Amygdala (tissue), 56 donors: ENCODE measurements around the gene ITIH3.

ENCODE experiments used
- DNase-seq, 56 donors: peaks; one replicate each; lab custom pipeline; 2025; lab: John Stamatoyannopoulos, UW

The ITIH3 gene

DNA sequence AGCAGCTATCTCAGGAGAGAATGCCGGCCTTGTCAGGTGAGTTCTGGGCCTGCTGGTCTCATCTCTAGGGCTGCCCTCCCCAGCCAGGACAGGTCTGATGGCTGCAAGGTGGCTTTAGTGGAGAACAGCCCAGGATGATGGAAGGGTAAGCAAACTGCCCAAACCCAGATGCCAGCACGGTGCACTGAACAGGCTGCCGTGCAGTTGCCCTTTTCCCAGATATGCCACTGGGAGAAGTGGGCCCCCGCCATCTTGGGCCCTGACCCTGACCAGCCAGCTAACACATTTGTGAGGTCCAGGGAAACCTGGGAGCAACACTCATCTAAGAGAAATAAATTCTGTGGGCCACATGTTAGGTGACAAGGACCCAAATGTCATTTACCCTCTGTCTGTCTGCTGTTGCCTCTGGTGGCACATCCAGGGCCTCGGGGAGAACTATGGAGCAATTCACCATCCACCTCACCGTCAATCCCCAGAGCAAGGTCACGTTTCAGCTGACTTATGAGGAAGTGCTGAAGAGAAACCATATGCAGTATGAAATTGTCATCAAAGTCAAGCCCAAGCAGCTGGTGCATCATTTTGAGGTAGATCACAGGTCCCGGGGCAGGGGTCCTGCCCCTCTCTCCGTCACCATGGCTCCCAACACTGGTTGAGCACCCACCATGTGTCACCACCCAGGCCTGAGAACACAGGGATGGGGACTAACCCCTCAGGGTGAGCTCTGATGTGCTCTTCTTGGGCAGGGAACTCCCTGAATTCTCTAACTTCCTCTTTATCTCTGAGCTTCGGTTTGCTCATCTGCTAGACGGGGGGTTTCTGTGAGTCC lies 15.4 kb upstream of the ITIH3 start:
- DNase-seq, result no peak

DNA sequence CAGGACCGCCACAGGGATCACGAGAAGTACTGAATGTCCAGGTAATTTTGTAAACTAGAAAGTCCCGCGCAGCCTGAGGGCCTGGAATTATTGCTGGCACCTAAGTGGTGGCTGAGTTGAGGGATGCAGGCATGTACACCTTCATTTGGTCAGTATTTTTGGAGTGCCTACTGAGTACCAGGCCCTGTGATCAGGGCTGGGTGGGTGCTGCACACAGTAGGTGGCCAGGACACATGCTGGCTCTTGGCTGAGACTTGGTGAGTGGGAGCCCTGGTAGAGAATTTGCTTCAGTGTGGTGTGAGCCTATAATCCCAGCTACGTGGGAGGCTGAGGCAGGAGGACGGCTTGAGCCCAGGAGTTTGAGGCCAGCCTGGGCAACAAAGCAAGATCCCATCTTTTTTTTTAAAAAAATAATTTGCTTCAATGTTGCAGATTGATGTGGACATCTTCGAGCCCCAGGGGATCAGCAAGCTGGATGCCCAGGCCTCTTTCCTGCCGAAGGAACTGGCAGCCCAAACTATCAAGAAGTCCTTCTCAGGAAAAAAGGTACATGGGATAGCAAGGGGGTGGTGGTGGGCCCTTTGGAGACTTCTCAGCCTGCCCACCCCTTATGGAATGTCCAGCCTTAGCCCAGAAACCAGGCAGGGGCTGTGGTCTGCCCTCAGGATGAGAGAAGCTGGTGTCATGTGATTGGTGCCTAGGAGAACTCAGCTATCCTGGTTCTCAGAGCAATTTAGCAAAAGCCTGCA lies 14.6 kb upstream of the ITIH3 start:
- DNase-seq, result no peak

DNA sequence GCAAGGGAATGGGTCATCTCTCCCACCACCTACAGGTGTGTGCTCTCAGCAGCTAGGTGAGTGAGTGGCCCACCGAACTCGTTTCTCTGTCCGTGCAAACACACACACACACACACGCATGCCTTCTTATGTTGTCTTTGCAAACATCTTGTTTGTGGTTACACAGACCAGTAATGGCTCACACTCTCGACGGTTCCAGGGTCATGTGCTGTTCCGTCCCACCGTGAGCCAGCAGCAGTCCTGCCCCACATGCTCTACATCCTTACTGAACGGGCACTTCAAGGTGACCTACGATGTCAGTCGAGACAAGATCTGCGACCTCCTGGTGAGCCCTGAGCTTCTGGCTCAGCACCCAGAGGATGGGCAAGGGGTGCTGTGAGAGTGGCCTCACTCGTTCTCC lies 12.9 kb upstream of the ITIH3 start:
- DNase-seq, result no peak

DNA sequence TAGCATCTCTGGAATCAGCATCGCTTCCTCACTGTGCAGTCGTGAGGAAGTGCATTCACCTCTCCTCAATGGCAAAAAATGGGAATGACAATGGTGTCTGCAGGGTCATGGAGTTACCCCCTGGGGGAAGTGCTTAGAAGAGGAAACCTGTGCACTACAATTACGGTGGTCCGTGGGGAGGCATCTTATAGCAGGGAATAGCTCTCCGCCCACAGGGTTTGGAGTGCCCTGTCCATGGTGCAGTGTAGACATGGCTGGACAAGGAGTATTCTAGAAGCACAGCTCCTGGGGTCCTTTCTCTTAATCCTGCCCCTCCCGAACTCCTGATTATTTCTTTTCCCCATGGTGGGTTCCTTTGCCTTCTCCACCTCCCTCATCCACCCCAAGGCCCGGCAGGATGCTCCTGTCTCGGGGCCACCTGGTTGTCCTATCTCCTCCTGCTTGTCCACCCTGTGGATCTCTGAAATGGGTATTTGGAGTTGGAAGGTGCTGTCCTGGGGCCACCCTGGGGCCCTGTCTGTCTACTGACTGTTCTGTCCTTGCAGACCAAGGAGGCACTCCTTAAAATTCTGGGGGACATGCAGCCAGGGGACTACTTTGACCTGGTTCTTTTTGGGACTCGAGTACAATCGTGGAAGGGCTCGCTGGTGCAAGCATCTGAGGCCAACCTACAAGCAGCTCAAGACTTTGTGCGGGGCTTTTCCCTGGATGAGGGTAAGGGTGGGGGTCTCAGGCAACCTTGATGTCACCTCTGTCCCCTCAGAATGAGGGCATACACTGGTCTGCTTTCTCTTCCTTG lies 12.0 kb upstream of the ITIH3 start:
- DNase-seq, result no peak

DNA sequence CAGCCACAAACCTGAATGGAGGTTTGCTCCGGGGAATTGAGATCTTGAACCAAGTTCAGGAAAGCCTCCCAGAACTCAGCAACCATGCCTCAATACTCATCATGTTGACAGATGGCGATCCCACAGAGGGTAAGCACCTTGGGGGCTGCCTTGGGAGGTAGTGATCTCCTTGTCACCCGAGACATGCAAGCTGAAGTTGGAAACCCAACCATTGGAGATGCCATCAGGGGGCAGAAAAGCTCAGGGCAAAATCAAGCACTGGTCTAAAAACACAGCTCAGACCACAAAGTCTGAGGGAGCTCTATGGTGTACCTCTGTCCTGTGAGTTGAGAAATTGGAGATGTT lies 11.4 kb upstream of the ITIH3 start:
- DNase-seq, result no peak

DNA sequence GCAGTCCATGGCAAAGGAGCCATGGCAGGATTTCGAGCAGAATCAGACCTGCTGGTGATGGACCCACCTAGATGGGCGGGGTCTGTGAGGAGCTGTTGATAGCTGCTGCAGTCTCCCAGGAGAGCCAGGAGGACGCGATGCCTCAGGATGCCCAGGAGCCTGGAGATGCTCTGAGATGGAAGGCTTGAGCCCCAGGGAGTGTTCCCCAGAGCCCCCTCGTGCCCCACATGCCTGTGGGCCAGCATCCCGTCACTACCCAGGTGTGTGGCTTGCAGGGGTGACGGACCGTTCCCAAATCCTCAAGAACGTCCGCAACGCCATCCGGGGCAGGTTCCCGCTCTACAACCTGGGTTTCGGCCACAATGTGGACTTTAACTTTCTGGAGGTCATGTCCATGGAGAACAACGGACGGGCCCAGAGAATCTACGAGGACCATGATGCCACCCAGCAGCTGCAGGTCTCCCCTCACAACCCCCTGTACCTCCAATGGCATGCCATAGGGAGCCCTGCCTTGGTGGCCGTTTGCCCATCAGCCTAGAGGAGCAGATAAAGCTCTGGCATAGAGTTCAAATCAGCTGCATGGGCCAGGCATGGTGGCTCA lies 10.5 kb upstream of the ITIH3 start:
- no peak for DNase-seq

DNA sequence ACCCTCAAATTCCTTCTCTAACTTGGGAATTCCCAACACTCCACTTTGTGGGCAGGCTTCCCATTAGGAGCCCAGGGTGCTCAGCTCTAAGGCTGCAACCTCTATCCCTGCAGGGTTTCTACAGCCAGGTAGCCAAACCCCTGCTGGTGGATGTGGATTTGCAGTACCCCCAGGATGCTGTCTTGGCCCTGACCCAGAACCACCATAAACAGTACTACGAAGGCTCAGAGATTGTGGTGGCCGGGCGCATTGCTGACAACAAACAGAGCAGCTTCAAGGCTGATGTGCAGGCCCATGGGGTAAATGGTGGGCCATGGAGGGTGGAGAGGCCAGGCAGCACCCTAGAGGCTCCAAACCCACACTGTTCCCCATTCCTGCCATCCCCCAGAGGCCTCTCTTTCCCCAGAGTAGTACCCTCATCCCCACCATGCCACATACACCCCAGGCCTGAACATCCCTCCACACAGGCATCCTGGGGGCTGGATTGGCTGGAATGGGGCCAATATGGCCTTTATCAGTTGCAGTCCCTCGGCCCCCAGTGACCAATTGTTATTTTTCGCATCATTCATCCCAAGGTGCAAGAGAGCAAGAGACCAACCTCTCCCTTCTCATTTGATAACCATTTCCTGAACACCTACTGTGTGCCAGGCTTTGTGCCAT lies 9.5 kb upstream of the ITIH3 start:
- no peak for DNase-seq

DNA sequence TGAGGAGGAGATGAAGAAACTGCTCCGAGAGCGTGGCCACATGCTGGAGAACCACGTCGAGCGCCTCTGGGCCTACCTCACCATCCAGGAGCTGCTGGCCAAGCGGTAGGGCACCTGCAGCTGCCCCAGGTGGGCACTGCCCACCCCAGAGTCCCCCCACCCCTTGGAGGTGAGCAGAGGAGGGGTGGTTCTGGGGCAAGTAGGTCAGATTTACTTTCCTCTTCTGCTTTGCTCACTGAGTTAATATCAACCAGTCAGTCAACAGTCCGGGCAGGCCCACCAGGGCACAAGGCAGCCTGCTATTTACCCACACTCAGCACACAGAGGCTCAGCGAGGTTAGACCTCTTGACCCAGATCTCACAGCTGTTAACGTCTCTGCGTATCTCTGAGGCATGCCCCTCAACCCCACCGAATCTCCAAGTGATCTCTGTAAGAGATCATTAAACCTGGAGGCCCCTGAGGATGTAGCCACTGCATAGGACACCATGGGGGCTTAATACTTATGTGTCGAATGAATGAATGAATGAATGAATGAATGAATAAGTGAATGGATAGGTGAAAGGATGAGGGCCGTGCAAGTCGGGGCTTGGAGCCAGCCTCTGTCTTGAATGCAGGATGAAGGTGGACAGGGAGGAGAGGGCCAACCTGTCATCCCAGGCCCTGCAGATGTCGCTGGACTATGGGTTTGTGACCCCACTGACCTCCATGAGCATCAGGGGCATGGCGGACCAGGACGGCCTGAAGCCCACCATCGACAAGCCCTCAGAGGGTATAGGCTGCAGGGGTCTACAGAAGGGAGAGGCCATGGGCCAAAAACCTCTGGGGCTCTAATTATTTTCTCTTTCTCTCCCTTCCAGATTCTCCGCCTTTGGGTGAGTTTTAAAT lies 8.0 kb upstream of the ITIH3 start:
- DNase-seq, result no peak

DNA sequence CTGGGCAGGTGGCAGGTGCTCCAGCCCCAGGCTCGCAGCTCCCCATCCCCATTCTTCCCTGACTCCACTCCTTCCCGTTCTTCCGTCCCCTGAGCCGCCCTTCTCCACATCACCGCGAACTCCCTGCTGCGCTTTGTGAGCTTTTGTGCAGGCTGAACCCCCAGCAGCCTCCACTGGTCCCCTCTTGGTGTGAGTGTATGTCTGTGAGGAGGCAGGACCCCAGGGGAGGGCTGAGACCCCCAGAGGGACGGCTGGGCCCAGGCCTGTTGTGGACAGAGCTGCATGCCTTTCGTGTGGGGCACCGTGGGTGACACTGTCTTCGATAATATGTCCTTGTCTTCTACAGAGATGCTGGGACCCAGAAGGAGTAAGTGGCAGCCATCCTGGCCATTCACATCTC lies 7.3 kb upstream of the ITIH3 start:
- DNase-seq, result no peak

DNA sequence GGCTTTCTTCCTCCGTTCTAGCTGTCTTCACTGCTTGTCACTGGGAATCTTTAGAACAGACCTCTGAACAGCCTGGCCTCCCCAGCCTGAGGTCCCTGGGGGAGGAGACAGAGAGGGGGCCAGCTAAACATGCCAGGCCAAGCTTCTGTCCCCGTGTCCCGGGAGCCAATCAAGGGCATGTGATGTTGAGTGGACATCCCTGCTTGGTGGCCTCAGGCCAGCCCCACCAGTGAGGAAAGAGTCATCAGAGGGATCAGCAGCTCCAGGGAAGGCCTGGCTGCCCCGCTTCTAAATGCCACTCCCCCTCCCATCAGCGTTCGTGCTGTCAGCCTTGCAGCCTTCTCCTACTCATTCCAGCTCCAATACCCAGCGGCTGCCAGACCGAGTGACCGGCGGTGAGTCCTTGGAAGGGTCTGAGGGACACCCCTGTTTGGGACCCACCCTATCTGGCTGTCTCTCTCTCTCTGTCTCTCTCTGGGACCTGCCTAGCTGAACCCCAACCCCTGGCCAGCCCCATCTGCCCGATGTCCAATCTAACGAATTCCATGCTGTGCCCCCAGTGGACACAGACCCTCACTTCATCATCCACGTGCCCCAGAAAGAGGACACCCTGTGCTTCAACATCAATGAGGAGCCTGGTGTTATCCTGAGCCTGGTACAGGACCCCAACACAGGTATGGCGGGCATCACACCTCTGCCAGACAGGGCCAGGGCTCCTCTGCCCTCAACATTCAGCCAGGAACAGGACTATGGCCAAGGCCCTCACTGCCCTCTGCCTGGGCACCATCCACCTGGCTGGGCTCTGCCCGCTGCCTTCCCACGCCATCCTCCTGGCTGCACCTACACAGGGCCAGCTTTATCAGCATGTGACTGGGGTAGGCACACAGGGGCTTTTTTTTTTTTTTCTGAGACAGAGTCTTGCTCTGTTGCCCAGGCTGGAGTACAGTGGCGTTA lies 6.6 kb upstream of the ITIH3 start:
- no peak for DNase-seq

DNA sequence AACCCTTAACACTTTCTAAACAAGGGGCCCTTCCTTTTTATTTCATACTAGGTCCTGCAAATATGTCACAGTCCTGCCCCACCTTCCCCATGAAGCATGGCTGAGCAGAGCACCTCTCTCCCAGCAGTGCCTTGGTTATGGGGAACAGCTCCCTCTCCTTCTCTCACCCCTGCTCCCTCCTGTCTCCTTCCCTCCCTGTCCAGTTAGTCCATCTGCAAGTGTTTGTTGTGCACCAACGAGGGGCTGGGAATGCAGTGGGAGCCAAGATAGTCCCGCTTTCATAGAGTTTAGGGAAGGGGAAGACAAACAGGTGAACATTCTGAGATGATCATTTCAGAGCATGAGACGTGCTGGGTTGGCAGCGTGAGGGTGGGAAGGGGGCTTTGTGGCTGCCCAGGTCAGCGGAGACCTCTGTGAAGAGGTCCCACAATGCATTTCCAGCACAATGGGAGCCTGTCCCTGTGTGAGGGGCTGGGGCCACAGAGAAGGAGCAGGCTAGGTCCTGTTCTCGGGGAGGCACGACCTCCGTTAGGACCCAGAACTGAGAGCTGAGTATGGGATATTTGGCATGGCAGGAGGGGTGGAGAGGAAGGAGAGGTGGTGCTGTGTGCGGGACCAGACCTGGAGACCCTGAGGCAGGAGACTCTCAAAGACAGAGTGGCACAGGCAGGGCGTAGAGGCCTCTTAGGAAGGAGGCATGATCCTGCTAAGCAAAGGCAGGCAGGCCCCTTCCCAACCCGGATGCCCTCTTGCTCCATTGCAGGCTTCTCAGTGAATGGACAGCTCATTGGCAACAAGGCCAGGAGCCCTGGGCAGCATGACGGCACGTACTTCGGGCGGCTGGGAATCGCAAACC lies 5.5 kb upstream of the ITIH3 start:
- DNase-seq, result no peak

DNA sequence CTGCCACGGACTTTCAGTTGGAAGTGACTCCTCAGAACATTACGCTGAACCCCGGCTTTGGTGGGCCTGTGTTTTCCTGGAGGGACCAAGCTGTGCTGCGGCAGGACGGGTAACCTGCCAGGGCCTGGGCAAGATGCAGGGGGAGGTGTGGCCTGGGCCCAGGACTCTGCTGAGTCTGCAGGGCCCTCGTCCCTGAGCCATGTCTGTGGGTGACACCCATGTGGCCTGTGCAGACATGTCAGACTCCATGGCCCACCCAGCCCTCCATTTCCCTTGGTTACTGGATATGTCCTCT lies 4.9 kb upstream of the ITIH3 start:
- no peak for DNase-seq

DNA sequence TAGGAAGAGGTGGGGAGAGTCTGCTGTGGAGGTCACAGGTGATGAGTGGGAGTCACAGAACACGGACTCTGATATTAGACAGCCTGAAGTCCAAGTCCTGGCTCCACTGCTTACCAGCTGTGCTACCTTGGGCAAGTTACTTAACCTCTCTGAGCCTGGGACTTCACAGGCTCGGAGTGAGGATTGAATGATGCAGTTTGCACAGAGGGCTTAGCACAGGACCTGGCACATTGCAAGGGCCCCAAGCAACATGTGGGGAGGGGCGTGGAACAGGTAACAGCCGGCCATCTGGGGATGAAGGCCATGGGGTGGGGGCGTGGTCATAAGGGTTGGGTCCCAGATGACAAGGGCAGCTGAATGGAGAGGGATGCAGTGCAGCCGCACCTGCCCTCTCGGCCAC lies 4.3 kb upstream of the ITIH3 start:
- no peak for DNase-seq

DNA sequence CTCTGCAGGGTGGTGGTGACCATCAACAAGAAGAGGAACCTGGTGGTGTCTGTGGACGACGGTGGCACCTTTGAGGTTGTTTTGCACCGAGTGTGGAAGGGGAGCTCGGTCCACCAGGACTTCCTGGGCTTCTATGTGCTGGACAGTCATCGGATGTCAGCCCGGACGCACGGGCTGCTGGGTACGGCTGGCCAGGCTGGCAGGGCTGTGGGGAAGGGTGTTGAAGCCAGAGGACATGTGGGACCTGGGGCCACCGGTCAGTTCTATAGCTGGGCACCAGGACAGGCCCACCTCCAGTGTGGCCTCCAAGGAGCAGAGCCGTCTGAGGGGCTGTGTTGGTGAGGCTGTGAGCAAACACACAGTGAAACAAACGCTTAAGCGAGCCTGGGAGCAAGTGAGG lies 3.9 kb upstream of the ITIH3 start:
- no peak for DNase-seq

DNA sequence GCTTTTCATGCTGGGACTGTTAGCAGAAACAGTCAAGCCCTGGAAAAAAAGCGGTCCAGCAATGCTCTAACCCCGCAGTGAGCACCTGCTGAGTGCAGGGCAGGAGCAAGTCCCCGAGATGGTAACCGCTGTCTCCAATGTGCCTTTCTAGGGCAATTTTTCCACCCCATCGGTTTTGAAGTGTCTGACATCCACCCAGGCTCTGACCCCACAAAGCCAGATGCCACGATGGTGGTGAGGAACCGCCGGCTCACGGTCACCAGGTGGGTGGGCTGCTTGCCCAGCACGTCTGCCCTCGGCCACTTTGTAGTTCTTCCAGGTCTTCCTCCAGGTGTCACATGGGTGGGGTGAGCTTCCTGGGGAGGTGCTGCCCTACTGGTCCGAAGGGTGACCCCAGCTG lies 3.2 kb upstream of the ITIH3 start:
- no peak for DNase-seq

DNA sequence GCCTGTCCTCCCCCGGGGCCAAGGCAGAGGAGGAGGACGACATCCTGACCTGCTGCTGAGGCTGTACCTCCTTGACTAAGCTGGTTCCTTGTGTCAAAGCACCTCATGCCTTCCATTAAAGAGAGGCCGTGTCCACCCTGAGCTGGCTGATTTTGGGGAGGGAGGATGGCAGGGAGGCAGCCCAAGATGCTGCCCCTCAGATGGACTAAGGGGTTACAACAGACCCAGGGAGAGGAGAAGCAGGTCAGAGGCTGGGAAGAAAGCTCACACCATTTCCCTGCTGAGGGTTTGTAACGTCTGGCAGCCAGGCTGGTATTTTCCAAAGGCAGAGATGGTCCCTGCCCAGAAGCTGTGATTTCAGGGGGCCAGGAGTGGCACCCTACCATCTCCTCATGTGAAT lies 2.7 kb upstream of the ITIH3 start:
- DNase-seq, result no peak

DNA sequence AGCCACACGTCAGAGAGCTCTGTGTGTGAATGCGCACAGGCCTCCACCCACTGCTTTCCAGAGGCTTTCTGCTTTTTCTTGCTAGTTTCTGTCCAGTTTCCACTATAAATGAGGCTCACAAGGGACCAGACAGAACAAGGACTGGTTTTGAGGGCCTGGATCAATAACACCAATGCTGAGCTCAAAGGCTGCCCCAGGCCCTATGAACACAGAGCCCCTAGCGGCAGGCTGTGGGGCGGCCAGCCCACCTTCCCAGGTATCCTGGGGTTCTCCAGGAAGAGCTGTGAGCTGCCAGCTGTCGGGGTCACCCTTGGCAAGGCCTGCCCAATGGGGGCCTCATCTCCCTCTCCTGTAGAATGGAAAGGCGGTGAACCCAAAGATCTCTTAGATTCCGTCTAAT lies 2.2 kb upstream of the ITIH3 start:
- DNase-seq, result no peak
